ENCODE results near the gene PPHLN1. TPM values are rescaled to one million over a fixed set of nuclear protein-coding genes. Genes with fewer than 3 reads are reported as not detected.
A peak's percentile ranks its signal among the peaks of the same experiment; 100 is the strongest.

The PPHLN1 gene
- total and polyA plus RNA-seq, 2 donors (not counting 1 experiment from before 2014, with no cell fraction given): 47.6 to 91.4 TPM

DNA sequence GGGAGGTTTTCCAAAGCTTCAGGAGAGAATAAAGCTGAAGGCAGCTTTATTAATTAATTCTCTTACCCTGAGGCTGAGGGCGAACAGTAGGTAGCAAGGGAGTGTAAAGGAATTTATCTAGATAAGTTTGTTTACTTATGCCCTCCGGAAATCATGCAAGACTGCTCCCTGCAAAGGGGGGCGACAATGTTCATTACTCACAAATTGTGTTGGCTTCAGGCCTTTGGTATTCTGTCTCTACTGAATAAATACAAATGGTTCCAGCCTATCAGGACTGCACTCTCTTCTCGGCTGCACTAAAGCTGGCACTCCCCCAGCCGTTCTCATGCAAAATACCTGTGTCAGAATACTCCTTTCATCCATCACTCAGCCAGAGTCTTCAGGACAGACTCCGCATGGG, 120.8 kb downstream of the PPHLN1 start:
- Histone ChIP-seq H3K79me2 (ENCODE audit: control insufficient read depth, insufficient read depth, low read length) (no peaks in the 10 kb centered on the region), H3K9me3 (ENCODE audit: control insufficient read depth, insufficient read depth, low read depth, low read length) (no peaks in the 10 kb centered on the region), H3K27ac (ENCODE audit: insufficient read depth, low read length) (no peak overlapping the region), H3K9ac (ENCODE audit: insufficient read depth, low read length) (no peak overlapping the region), H3K4me3 (replicated peaks in 1 of 4; ENCODE audit: control extremely low read depth in 1 of 4, insufficient read depth in 1 of 4, low read depth in 3 of 4, low read length in 4 of 4) (no peak overlapping the region), H3K36me3 (ENCODE audit: control insufficient read depth, insufficient read depth, low read length) (peaks cover 1% of the 10 kb centered on the region), H3K27me3 (ENCODE audit: control insufficient read depth, insufficient read depth, low read length) (no peaks in the 10 kb centered on the region), H3K4me1 (ENCODE audit: control insufficient read depth, extremely low read depth, insufficient read depth, low read length) (peaks cover 4% of the 10 kb centered on the region), H2AFZ (ENCODE audit: low read length) (no peak overlapping the region), H4K20me1 (ENCODE audit: control insufficient read depth, extremely low read depth, insufficient read depth, low read length) (no peaks in the 10 kb centered on the region), H3K4me2 (ENCODE audit: extremely low read depth, insufficient read depth, low read length) (no peak overlapping the region)
- peak in 1 of 2 donors; percentile 62 for DNase-seq (ENCODE audit: low read depth in 2 of 2)
- TF ChIP-seq, protein P1, sequence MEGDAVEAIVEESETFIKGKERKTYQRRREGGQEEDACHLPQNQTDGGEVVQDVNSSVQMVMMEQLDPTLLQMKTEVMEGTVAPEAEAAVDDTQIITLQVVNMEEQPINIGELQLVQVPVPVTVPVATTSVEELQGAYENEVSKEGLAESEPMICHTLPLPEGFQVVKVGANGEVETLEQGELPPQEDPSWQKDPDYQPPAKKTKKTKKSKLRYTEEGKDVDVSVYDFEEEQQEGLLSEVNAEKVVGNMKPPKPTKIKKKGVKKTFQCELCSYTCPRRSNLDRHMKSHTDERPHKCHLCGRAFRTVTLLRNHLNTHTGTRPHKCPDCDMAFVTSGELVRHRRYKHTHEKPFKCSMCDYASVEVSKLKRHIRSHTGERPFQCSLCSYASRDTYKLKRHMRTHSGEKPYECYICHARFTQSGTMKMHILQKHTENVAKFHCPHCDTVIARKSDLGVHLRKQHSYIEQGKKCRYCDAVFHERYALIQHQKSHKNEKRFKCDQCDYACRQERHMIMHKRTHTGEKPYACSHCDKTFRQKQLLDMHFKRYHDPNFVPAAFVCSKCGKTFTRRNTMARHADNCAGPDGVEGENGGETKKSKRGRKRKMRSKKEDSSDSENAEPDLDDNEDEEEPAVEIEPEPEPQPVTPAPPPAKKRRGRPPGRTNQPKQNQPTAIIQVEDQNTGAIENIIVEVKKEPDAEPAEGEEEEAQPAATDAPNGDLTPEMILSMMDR (conservative IDR thresholded peaks at IDR 0.05 in 1 of 2, IDR thresholded peaks at IDR 0.05 in 1 of 2; ENCODE audit: low read depth in 1 of 2, low read length in 2 of 2): no peak
- no peak for TF ChIP-seq EZH2 (IDR thresholded peaks at IDR 0.05; ENCODE audit: low read length, missing control alignments)

DNA sequence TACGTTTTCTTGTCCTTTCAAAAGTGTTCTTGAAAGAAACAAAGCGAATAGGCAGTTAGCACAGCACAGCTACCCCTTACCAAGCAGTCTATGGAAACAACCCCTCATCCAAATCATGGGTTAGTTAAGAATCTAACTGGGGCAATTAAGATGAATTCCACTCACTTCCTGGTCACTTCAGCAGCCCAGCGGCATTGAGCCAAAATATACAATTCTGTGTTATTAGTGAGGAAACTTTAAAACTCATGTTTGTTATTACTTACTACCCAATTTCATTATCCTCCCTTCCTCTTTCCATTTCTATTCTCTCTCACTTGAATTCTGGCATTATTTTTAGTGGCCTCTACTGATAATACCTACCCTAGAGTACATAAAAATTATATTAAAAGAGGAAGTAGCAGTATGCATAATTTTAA, 121.4 kb downstream of the PPHLN1 start:
- Histone ChIP-seq H3K79me2 (ENCODE audit: control insufficient read depth, insufficient read depth, low read length) (no peaks in the 10 kb centered on the region), H3K36me3 (ENCODE audit: control insufficient read depth, insufficient read depth, low read length) (peaks cover under 1% of the 10 kb centered on the region), H3K27me3 (ENCODE audit: control insufficient read depth, insufficient read depth, low read length) (no peaks in the 10 kb centered on the region), H3K4me2 (ENCODE audit: extremely low read depth, insufficient read depth, low read length) (no peak overlapping the region), H3K9ac (ENCODE audit: insufficient read depth, low read length) (no peak overlapping the region), H3K4me3 (replicated peaks in 1 of 4; ENCODE audit: control extremely low read depth in 1 of 4, insufficient read depth in 1 of 4, low read depth in 3 of 4, low read length in 4 of 4) (no peak overlapping the region), H3K9me3 (ENCODE audit: control insufficient read depth, insufficient read depth, low read depth, low read length) (no peaks in the 10 kb centered on the region), H3K4me1 (ENCODE audit: control insufficient read depth, extremely low read depth, insufficient read depth, low read length) (peaks cover 4% of the 10 kb centered on the region), H2AFZ (ENCODE audit: low read length) (no peak overlapping the region), H4K20me1 (ENCODE audit: control insufficient read depth, extremely low read depth, insufficient read depth, low read length) (no peaks in the 10 kb centered on the region), H3K27ac (ENCODE audit: insufficient read depth, low read length) (no peak overlapping the region)
- peak; percentile 29 to 64 for DNase-seq (ENCODE audit: low read depth in 2 of 2)
- TF ChIP-seq, protein P1 (conservative IDR thresholded peaks at IDR 0.05 in 1 of 2, IDR thresholded peaks at IDR 0.05 in 1 of 2; ENCODE audit: low read depth in 1 of 2, low read length in 2 of 2): no peak
- TF ChIP-seq EZH2 (IDR thresholded peaks at IDR 0.05; ENCODE audit: low read length, missing control alignments): no peak

- Histone ChIP-seq H3K9ac (ENCODE audit: insufficient read depth, low read length) (no peak overlapping the region), H3K4me3 (replicated peaks in 1 of 4; ENCODE audit: control extremely low read depth in 1 of 4, insufficient read depth in 1 of 4, low read depth in 3 of 4, low read length in 4 of 4) (no peak overlapping the region), H2AFZ (ENCODE audit: low read length) (no peak overlapping the region), H3K4me2 (ENCODE audit: extremely low read depth, insufficient read depth, low read length) (no peak overlapping the region), H3K36me3 (ENCODE audit: control insufficient read depth, insufficient read depth, low read length) (no peaks in the 10 kb centered on the region), H3K9me3 (ENCODE audit: control insufficient read depth, insufficient read depth, low read depth, low read length) (no peaks in the 10 kb centered on the region), H3K79me2 (ENCODE audit: control insufficient read depth, insufficient read depth, low read length) (no peaks in the 10 kb centered on the region), H3K4me1 (ENCODE audit: control insufficient read depth, extremely low read depth, insufficient read depth, low read length) (peaks cover 4% of the 10 kb centered on the region), H3K27me3 (ENCODE audit: control insufficient read depth, insufficient read depth, low read length) (no peaks in the 10 kb centered on the region), H3K27ac (ENCODE audit: insufficient read depth, low read length) (no peak overlapping the region), H4K20me1 (ENCODE audit: control insufficient read depth, extremely low read depth, insufficient read depth, low read length) (no peaks in the 10 kb centered on the region)
- TF ChIP-seq EZH2 (IDR thresholded peaks at IDR 0.05; ENCODE audit: low read length, missing control alignments): no peak
- TF ChIP-seq, protein P1 (conservative IDR thresholded peaks at IDR 0.05 in 1 of 2, IDR thresholded peaks at IDR 0.05 in 1 of 2; ENCODE audit: low read depth in 1 of 2, low read length in 2 of 2): no peak
- peak in 1 of 2 donors; percentile 53 for DNase-seq (ENCODE audit: low read depth in 2 of 2)
Measured at GRCh38 chr12:42448841-42449240, 122.9 kb downstream of the PPHLN1 start.

Measured in fibroblast of lung (primary cell).